Kidney glomerular epithelial cell (primary cell): Measurements from ENCODE around the gene FCHSD2.
"Not testable (repeated sequence)": the region's sequence is repeated elsewhere in the genome, so short reads cannot be mapped to it uniquely, and the experiment has no call there.

Experiments
- DNase-seq: peaks from one replicate; lab custom pipeline; 2025; lab: John Stamatoyannopoulos, UW

Gene FCHSD2

DNA sequence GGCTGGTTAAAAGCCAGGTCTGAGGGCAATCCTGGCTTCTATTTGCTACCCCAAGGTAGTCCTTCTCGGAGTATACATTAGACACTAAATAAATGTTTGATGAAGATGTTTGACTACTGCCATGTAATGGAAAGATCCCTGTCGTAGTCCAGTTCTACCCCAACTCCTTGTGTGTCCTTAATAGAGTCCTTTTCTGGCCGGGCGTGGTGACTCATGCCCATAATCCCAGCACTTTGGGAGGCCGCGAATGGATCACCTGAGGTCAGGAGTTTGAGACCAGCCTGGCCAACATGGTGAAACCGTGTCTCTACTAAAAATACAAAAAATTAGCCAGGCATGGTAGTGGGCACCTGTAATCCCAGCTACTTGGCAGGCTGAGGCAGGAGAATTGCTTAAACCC lies 350.9 kb downstream of the FCHSD2 start:
- not testable (repeated sequence) for DNase-seq

DNA sequence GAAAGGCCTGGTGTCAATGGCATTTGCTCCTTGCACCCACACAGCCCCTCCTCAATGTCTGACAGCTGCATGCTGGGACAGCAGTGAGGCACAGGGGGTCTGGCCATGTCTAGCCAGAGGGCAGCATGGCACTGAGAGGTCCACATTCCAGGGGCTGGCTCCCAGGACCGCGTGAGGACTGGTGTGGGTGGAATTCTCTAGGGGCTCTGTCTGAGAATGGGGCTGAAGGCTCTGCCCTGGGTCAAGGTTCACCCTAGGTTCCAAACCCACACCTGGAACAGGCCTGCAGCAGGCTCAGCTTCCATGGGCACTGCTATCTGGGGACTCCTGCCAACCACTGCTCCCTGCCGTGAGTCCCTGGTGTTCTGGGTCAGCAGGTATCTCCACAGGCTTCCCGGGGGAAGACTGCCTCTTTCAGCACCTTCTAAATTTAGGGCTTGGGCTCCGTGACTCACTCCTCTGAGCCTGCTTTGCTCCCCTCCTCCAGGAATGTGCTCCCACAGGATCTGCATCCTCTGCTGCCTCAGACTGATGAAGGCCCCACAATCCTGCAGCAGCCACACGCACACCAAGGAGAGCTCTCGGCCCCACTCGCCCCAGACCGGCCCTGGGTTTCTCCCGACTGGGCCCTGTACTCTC lies 352.5 kb downstream of the FCHSD2 start:
- DNase-seq = no peak

DNA sequence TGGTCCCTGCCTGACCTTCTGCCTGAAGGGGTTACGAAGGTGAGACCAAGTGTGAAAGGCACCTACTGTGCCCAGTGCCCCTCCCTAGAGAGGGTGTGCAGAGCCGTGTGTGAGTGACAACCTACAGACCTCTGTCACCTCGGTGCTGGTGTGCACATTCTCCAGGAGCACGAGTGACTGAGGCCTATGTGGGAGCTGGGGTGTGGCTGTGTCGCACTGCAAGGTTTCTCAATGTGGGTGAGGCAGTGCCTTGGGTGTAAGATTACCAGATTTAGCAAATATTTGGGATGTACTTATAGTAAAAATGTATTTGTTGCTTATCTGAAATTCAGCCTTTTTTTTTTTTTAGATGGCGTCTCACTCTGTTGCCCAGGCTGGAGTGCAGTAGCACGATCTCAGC lies 353.9 kb downstream of the FCHSD2 start:
- DNase-seq = no peak

DNA sequence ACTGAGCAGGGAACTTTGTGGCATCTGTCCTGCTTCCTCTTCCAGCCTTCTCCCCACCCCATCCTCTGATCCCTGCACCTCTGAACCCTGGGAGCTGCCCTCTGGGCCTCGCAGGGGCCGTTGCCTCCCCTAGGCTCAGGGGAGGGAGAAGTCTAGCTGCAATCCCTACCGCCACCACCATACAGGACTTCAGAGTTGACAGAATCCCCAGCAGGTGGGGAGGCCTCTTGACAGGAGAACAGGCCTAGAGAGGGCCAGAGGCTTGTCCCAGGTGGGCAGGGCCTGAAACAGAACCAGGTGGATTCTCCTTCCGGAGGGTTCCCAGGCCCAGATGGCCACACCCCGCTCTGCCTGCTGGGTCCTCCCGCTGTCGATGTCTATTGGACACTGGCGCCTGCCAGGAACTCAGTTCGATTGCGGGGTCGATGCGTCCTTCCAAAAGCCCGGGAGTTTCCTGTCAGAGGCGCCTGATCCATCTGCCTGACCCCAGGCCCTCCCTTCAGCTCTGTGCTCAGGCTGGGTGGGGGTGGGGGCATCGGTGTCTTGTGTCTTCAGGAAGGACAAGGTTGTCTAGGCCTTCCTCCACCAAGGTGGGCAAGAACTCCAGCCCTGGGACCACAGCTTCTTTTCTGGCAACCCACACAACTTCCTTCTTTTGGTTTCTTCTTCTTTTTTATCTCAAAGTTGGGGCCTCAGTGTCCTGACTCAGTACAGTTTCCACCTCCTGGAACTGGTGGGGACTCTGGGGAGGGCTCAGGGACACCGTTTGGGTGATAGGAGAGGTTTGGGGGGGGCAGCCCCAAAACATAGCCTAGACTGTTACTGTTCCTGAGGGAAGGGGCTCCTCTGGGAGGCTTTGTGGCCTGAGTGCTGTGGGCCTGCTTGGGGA lies 354.7 kb downstream of the FCHSD2 start:
- no peak for DNase-seq
